Esophagus squamous epithelium (tissue), 4 donors: ENCODE data around the gene THEMIS2.

ENCODE experiments used
- POLR2A ChIP-seq, 4 donors: fragments of 450-650 bp; IDR thresholded peaks; one replicate each; pipeline ENCODE4 v1.6.1; 2017; ENCODE audit warnings: antibody characterized with exemption in 4 of 4, mild to moderate bottlenecking in 4 of 4, moderate library complexity in 3 of 4
- TF ChIP-seq, protein P1 (sequence below), 6 experiments: fragments of 450-650 bp in 4 of 6; fragments of 200-600 bp in 2 of 6; sonication (generic) in 2 of 6; IDR thresholded peaks; one replicate each; pipeline ENCODE4 v1.5.1; 2016 to 2019; ENCODE audit warnings: antibody characterized with exemption in 6 of 6, mild to moderate bottlenecking in 4 of 6, moderate library complexity in 4 of 6

DNA sequence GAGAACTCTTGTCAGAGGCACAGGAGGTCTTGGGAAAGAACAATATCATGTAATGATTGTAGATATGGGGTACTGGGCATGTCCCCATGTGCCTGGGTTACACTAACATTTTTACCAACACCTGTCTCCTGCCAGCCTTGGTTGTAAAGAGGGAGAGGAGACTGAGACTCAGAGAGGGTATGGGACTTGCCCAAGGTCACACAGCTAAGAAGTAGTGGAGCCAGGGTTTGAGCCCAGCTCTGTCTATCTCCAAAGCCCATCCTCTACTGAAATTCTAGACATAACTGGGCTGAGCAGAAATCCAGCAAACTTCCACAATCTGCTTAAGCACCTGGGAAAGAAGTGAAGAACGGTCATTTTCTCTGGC lies 2.6 kb upstream of the THEMIS2 start:
- TF ChIP-seq POLR2A (IDR thresholded peaks at IDR 0.05): no peak
- TF ChIP-seq, protein P1, sequence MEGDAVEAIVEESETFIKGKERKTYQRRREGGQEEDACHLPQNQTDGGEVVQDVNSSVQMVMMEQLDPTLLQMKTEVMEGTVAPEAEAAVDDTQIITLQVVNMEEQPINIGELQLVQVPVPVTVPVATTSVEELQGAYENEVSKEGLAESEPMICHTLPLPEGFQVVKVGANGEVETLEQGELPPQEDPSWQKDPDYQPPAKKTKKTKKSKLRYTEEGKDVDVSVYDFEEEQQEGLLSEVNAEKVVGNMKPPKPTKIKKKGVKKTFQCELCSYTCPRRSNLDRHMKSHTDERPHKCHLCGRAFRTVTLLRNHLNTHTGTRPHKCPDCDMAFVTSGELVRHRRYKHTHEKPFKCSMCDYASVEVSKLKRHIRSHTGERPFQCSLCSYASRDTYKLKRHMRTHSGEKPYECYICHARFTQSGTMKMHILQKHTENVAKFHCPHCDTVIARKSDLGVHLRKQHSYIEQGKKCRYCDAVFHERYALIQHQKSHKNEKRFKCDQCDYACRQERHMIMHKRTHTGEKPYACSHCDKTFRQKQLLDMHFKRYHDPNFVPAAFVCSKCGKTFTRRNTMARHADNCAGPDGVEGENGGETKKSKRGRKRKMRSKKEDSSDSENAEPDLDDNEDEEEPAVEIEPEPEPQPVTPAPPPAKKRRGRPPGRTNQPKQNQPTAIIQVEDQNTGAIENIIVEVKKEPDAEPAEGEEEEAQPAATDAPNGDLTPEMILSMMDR (IDR thresholded peaks at IDR 0.05): no peak
